NB4 (cell line): Measurements from ENCODE around the gene RGS3.
A peak's percentile ranks its signal among the peaks of the same experiment; 100 is the strongest.

Experiments
- DNase-seq: peaks from one replicate; pipeline ENCODE4 v3.0.0; 2010; ENCODE audit warnings: low read depth
- H3K4me3 ChIP-seq: one replicate; pipeline ENCODE4 v1.5.1; 2011; ENCODE audit warnings: mild to moderate bottlenecking, low read depth, low read length, moderate library complexity
- CTCF ChIP-seq: IDR thresholded peaks from one replicate; pipeline ENCODE4 v1.5.1; 2012; ENCODE audit warnings: low read depth, low read length
- MAX ChIP-seq: IDR thresholded peaks from 2 replicates; pipeline ENCODE4 v1.6.1; 2011; ENCODE audit warnings: low read depth, low read length
- MYC ChIP-seq: IDR thresholded peaks from 2 replicates; pipeline ENCODE4 v1.6.1; 2011; ENCODE audit warnings: low read depth, low read length
- POLR2A ChIP-seq: IDR thresholded peaks from 2 replicates; pipeline ENCODE4 v1.6.1; 2011; ENCODE audit warnings: mild to moderate bottlenecking; ENCODE audit not compliant: insufficient read length; ENCODE audit errors: extremely low read depth

RGS3 gene

GRCh38 chr9:113628621-113629020 lies 165.1 kb downstream of the RGS3 start:
- TF ChIP-seq POLR2A (no peak), CTCF (no peak), MAX (no peak), MYC (no peak)
- no peak for DNase-seq
- no peak overlapping the region for H3K4me3 ChIP-seq

- peak; percentile 37 for DNase-seq
- no peak overlapping the region for H3K4me3 ChIP-seq
- TF ChIP-seq MYC = no peak
Observed at GRCh38 chr9:113630386-113631136, 167.0 kb downstream of the RGS3 start.

- DNase-seq = no peak
- no peak overlapping the region for H3K4me3 ChIP-seq
- TF ChIP-seq CTCF (no peak), MYC (no peak), POLR2A (no peak), MAX (no peak)
Observed at GRCh38 chr9:113631137-113631765, 167.7 kb downstream of the RGS3 start.

GRCh38 chr9:113631871-113632665 lies 168.5 kb downstream of the RGS3 start:
- TF ChIP-seq CTCF (no peak), MYC (no peak), POLR2A (no peak), MAX (no peak)
- no peak overlapping the region for H3K4me3 ChIP-seq

GRCh38 chr9:113632776-113633590 lies 169.5 kb downstream of the RGS3 start:
- DNase-seq = peak; percentile 32
- TF ChIP-seq CTCF (no peak), MAX (no peak), POLR2A (no peak), MYC (no peak)
- H3K4me3 ChIP-seq = no peak overlapping the region

More at GRCh38 chr9:113631871-113632665, 168.5 kb downstream of the RGS3 start:
- DNase-seq = no peak
